Prostate gland (tissue), 2 donors: ENCODE measurements around the gene CIRBP.

ENCODE experiments used
- POLR2AphosphoS5 ChIP-seq: sonication (generic); formaldehyde crosslinking; IDR thresholded peaks from one replicate; pipeline ENCODE4 v1.6.1; 2017; ENCODE audit warnings: antibody characterized with exemption
- TF ChIP-seq, protein P1 (sequence below), 4 experiments: fragments of 200-600 bp in 2 of 4; fragments of 450-650 bp in 2 of 4; sonication (generic) in 2 of 4; IDR thresholded peaks; 1 replicate in 3 of 4; 2 replicates in 1 of 4; pipeline ENCODE4 v1.5.1; 2016 to 2019; ENCODE audit warnings: antibody characterized with exemption in 4 of 4, mild to moderate bottlenecking in 2 of 4, moderate library complexity in 2 of 4

DNA sequence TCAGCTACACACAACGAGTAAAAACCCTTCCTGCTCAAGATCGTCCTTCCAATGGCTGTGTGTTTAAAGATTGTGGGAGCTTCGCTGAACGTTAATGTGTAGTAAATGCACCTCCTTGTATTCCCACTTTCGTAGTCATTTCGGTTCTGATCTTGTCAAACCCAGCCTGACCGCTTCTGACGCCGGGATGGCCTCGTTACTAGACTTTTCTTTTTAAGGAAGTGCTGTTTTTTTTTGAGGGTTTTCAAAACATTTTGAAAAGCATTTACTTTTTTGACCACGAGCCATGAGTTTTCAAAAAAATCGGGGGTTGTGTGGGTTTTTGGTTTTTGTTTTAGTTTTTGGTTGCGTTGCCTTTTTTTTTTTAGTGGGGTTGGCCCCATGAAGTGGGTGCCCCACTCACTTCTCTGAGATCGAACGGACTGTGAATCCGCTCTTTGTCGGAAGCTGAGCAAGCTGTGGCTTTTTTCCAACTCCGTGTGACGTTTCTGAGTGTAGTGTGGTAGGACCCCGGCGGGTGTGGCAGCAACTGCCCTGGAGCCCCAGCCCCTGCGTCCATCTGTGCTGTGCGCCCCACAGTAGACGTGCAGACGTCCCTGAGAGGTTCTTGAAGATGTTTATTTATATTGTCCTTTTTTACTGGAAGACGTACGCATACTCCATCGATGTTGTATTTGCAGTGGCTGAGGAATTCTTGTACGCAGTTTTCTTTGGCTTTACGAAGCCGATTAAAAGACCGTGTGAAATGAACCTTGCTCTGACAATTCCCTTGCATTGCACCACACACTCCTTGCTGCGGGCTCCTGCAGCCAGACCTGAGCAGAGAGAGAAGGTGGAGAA lies 3.5 kb downstream of the CIRBP start:
- TF ChIP-seq, protein P1, sequence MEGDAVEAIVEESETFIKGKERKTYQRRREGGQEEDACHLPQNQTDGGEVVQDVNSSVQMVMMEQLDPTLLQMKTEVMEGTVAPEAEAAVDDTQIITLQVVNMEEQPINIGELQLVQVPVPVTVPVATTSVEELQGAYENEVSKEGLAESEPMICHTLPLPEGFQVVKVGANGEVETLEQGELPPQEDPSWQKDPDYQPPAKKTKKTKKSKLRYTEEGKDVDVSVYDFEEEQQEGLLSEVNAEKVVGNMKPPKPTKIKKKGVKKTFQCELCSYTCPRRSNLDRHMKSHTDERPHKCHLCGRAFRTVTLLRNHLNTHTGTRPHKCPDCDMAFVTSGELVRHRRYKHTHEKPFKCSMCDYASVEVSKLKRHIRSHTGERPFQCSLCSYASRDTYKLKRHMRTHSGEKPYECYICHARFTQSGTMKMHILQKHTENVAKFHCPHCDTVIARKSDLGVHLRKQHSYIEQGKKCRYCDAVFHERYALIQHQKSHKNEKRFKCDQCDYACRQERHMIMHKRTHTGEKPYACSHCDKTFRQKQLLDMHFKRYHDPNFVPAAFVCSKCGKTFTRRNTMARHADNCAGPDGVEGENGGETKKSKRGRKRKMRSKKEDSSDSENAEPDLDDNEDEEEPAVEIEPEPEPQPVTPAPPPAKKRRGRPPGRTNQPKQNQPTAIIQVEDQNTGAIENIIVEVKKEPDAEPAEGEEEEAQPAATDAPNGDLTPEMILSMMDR (IDR thresholded peaks at IDR 0.05): no peak
- TF ChIP-seq POLR2AphosphoS5: no peak
